Raji (cell line): ENCODE measurements around the gene NUDT21.

Source experiments
- POLR2A ChIP-seq: IDR thresholded peaks from 2 replicates; pipeline ENCODE4 v1.6.1; 2011; ENCODE audit warnings: low read depth, low read length, control low read depth; ENCODE audit not compliant: insufficient read depth

The NUDT21 gene

GRCh38 chr16:56450986-56451752 lies at the start of gene NUDT21, which contains the start of gene OGFOD1:
Gene NUDT21 (minus strand): TSS chr16:56451332. CDS start chr16:56451202, 130 bp downstream.
Gene OGFOD1 (plus strand): TSS chr16:56451554. CDS start chr16:56451613, 59 bp downstream.
- peak; percentile 72 for TF ChIP-seq POLR2A

- no peak for TF ChIP-seq POLR2A
Measured at GRCh38 chr16:56493815-56494214, 42.7 kb upstream of the NUDT21 start.

DNA sequence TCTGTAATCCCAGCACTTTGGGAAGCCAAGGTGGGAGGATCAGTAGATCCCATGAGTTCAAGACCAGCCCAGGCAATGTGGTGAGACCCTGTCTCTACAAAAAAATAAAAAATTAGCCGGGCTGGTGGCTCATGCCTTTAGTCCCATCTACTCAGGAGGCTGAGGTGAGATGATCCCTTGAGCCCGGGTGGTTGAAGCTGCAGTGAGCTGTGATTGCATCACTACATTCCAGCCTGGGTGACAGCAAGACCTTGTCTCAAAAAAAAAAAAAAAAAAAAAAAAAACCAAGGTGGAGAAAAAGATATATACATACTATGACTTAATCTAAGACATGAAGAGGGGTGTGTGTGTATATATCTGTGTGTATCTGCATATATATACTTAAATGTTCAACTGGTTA lies 42.0 kb upstream of the NUDT21 start:
- no peak for TF ChIP-seq POLR2A

DNA sequence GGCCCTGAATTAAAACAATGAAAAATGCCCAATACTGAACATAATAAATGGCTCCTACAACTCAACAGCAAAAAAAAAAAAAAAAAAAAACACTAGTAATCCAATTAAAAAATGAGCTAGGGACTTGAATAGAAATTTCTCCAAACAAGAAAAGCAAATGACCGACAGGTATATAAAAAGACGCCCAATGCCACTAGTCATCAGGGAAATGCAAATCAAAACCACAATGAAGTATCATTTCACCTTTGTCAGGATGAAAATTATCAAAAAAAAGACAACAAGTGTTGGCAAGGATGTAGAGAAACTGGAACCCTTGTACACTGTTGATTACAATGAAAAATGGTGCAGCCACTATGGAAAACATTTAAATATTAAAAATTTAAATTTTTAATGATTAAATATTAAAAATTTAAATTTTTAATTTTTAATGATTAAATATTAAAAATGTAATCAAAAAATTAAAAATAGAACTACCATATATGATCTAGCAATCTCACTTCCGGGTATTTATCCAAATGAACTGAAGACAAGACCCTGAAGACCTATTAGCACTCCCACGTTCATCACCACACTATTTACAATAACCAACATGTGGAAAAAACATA lies 40.6 kb upstream of the NUDT21 start:
- TF ChIP-seq POLR2A: no peak

GRCh38 chr16:56488035-56488434 lies 36.9 kb upstream of the NUDT21 start:
- TF ChIP-seq POLR2A: no peak

- TF ChIP-seq POLR2A: no peak
Measured at GRCh38 chr16:56483394-56483793, 32.3 kb upstream of the NUDT21 start.

GRCh38 chr16:56482683-56483236 lies 31.6 kb upstream of the NUDT21 start:
- TF ChIP-seq POLR2A: no peak

GRCh38 chr16:56481468-56482122 lies 30.5 kb upstream of the NUDT21 start:
- TF ChIP-seq POLR2A: no peak

- TF ChIP-seq POLR2A: no peak
Measured at GRCh38 chr16:56480776-56481467, 29.8 kb upstream of the NUDT21 start.

DNA sequence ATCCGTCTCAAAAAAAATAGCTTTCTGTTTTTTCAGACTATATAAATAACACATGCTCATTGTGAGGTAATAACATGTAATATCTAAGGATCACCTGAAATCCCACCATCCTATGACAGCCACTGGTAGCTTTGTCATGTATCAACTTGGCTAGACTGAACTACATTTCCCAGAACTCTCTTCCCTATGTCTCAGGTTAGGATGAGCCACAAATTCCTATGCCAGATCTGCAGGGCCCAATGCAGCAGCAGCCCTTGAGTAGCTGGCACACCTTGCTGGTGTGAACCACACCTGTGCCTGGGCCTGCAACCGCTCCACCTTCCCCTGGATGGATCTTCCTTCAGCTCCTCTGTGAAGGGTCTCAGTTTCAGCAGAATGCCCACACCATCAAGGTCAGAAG lies 28.3 kb upstream of the NUDT21 start:
- no peak for TF ChIP-seq POLR2A

GRCh38 chr16:56478281-56479049 lies 27.3 kb upstream of the NUDT21 start:
- TF ChIP-seq POLR2A: no peak

- no peak for TF ChIP-seq POLR2A
Measured at GRCh38 chr16:56477096-56477878, 26.2 kb upstream of the NUDT21 start.

DNA sequence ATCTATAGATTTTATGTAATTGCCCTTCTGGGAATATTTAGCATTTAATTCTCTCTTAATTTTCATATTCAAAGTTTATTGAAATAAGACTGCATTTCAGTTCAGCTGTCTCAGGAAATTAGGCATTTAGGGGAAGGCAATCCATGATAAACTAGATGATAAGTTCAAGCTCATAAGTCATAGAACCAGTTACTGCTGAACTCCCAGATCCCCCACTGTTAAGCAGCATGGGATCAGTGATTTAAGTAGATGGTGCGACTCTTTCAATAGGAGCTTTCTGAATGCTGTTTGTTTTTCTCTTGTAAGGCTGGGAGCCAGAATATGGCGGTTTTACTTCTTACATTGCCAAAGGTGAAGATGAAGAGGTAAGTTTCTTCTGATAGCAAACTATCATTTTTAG lies 24.1 kb upstream of the NUDT21 start:
- no peak for TF ChIP-seq POLR2A

DNA sequence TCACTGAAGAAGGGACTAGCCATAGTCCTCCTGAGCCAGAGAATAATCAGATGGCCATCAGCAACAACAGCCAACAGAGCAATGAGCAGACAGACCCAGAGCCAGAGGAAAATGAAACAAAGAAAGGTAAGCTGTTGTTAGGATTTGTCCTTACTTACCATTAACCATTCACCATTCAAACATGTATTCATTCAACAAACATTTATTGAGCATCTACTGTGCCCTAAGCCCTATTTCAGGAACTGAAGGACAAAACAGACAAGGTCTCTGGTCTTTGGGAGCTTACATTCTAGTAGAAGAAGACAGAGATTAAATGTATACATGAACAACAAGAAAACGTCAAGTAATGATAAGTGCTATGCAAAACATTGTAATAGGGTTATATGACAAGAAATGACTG lies 19.5 kb upstream of the NUDT21 start:
- no peak for TF ChIP-seq POLR2A

- TF ChIP-seq POLR2A: no peak
Measured at GRCh38 chr16:56470232-56470631, 19.1 kb upstream of the NUDT21 start.
